HG02840 (cell line): Measurements from ENCODE around the gene COX14.

Experiments
- ATAC-seq: cut with Tn5 transposase; IDR thresholded peaks from one replicate; pipeline ENCODE4 v1.9.1; 2021; ENCODE audit warnings: mild to moderate bottlenecking, moderate library complexity, moderate number of reproducible peaks; ENCODE audit not compliant: unreplicated experiment, low FRiP score

COX14 gene

DNA sequence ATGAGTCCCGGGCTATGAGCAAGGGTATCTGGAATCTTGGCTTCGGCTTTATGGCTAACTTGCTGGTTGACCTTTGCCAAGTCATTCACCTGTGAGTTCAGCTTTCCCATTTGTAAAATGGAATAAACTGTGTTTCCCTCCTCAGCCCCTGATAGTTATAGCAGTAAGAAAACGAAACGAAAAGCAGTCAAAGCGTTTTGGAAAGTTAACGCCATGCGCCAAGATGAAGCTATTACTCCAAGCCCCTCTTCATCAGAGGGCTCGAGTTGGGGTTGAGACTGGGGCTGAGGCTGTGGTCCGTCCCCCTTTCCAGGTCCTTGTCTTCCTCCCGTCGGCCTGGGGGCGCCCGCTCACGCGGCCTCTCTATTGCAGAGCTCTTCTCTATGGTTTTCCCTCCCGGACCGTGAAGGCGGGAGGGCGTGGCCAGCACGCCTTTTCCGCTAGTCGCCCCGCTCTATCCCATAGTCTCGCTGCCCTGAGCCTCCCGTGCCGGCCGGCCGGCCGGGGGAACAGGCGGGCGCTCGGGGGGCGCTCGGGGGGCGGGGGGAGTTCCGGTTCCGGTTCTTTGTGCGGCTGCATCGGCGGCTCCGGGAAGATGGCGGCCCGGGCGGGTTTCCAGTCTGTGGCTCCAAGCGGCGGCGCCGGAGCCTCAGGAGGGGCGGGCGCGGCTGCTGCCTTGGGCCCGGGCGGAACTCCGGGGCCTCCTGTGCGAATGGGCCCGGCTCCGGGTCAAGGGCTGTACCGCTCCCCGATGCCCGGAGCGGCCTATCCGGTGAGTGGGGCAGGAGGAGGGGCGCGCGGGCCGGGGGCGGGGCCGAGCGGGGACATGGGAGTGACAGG is 27.0 kb upstream of the COX14 start, which contains the start of gene SMARCD1:
Gene SMARCD1, plus strand, starts transcription at position 568 of the 840 bp plus-strand sequence. Its CDS starts 28 bp downstream, at position 596.
- ATAC-seq, result peak; percentile 79

DNA sequence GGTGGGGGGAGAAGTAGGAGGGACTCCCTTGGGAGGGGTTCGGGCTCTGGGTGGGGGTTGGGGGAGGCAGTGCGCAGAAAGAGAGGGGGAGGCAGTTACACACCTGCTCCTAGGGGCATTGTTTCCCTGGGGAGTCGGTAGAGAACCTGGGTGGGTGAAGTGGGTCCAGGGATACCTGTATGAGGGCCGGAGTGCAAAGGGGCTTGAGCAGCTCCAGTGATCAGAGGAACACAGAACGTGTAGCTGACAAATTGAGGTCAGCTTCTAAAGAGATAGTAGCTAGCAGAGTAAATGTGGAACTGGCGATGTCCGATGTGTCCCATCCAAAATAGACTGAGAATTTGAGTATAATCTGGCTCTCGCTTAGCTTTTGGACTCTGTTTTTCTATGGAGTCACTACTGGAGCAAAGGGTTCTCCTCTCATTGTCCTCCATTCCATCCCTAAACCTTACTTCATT is 26.4 kb upstream of the COX14 start:
- no peak for ATAC-seq

DNA sequence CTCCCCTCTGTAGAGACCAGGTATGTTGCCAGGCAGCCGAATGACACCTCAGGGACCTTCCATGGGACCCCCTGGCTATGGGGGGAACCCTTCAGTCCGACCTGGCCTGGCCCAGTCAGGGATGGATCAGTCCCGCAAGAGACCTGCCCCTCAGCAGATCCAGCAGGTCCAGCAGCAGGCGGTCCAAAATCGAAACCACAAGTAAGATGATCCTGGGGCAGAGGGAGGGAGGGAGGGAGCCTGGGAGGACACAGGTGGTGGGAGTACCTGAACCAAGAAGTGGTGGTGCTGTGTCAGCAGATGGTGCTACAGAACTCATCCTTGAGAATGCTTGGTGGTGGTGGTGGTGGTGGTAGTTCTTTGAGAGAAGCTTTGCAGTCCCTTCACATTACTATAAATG is 25.9 kb upstream of the COX14 start:
- no peak for ATAC-seq

DNA sequence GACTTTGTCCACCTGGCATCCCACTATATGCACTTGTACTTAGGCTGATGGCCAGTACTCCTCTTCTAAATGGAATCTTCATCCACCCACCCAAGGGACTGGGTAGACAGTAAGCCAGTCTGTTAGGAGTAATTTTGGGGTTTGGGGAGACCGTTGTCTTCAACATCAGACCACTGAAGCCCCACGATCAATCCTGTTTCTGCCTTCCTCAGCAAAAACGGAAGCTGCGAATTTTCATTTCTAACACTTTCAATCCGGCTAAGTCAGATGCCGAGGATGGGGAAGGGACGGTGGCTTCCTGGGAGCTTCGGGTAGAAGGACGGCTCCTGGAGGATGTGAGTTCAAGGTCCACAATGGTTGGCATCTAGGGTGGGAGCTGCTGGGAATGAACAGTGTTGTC is 24.9 kb upstream of the COX14 start:
- no peak for ATAC-seq

DNA sequence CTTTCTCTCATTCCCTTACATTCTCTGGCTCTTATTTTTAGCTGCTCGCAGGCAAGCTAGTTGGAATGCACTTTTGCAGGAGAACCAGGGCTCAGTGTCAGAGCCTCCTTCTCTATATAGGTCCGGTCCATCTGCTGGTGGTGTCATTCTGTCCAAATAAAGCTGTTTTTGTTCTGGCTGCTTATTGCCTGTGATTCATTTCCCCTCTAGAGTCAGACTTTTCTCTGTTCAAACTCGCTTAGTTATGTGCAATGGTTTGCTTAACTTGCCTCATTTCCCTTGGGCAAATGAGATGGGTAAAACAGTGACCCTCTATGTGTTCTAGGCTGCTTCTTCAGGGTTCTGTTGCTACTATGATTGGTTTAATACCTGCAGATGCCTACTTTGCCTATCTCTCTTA is 24.0 kb upstream of the COX14 start:
- ATAC-seq, result no peak

DNA sequence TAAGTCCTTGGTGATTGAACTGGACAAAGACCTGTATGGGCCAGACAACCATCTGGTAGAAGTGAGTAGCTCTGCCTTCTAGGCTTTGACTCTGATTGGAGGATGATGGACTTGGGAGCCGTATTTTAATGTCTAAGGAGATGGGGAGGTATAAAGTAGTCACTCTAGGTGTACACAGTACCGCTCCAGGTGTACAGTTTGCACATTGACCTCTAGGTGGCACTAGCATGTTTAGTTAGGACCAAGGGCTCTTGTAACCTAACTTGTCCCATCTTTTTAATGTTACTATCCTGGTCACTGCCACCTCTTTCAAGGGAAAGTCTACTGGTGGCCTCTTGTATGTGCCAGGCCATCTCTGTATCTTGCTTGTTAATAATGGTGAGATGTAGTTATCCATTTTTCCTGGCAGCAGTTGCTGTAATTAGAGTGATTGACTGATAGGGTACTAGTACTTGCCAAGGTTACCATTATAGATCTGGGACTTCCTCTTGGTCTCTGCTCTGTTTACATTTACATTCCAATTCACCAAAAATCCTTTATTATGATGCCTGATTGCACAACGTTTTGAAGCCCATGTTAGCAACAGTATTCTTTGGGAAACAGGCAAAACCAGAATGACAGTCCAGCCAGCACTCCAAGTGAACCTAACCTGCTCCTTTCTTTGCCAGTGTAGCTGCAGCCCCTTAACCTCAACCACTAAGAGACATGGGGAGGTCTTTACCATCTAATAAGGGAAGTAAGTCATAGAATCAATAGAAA is 23.3 kb upstream of the COX14 start:
- ATAC-seq, result no peak

DNA sequence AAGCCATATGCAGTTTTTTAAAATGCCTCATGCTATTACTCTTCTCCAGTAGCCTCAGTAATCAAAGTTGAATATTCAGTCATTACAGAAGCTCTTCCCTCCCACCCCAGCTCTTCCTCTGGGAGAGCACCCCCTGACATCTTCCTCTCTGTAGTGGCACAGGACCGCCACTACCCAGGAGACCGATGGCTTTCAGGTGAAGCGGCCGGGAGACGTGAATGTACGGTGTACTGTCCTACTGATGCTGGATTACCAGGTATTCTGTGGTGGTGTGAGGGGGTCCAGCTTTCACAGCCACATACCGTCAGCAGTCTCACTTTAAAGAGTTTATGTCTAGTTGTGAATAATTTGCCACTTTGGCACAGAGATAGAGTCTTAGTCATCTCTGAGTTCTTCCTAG is 22.3 kb upstream of the COX14 start:
- no peak for ATAC-seq

DNA sequence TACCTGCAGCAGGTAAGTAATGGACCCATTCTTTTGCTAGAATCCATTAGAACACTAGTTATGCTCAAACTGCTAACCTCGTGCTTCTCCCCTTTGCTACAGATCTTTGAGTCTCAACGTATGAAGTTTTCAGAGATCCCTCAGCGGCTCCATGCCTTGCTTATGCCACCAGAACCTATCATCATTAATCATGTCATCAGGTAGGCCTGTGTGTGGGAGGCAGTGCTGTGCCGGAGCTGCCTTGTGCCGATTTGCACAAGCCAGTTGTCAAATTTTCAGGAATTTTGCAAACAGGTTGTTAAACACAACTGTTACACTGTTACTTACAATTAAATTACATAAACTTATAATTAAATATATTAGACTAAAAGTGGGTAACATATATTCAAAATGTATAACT is 21.6 kb upstream of the COX14 start:
- no peak for ATAC-seq

DNA sequence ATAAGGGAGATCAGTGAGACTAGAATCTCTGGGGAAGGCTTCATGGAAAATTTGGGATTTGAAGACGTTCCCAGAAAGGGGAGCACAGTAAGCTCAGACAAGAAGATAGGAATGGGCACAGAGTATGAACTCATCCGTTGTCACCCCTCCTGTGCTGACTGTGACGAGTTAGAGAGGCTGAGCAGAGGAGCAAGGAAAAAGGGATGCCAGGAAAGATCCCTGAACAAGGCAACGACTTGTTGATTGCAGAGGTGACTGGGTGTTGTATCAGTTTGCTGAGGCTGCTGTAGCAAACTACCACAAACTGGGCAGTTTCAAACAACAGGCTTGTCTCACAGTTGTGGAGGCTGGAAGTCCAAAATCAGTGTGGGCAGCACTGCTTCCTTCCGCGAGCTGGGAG is 14.1 kb upstream of the COX14 start:
- ATAC-seq, result no peak

DNA sequence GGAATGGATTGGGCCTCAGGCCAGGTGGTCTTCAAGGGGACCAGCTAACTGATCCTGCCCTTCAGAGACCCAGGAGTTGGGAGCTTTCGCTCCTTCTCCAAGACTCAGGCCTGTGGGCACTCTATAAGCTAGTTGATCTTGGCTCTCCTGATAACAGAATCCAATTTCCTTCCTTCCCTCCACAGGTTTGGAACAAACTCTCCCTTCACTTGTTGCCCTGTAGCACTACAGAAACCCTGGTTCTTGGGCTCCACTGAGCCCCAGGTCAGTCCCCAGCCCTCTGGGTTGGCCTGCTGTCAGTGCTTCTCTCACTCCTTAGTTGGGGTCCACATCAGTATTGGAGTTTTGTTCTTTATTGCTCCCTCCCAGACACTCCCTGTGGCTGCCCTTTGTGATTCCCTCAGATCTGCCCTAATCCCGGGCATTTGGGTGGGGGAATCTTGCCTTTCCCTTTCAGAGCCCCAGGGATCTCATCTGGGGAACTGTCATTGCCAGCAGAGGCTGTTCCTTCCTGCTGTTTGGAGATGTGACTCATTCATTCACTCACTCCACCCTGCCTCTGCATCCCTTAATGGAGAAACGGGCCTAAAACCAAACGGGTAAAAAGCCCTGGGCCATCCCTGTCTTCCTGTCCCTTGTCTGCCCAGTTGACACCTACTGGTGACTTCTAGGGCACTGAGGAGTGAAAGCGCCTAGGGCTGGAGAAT is 12.6 kb upstream of the COX14 start:
- no peak for ATAC-seq

DNA sequence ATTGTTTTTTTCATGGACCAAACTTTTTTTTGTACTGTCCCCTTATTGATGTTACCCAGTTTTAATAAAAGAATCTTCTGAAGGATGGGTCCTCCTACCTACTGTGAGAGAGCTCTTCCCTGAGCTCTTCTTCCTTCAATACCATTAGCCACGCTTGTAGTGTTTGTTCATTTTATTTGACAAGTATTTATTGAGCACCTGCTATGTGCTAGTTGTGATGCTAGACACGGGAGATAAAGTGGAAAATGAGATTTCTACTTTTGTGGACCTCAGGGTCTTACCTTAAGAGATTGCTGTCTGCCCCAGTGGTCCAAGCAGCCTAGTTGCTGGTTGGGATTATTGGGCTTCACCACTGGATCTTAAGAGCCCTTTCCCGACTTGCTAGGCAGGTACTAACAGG is 11.5 kb upstream of the COX14 start:
- ATAC-seq, result no peak

DNA sequence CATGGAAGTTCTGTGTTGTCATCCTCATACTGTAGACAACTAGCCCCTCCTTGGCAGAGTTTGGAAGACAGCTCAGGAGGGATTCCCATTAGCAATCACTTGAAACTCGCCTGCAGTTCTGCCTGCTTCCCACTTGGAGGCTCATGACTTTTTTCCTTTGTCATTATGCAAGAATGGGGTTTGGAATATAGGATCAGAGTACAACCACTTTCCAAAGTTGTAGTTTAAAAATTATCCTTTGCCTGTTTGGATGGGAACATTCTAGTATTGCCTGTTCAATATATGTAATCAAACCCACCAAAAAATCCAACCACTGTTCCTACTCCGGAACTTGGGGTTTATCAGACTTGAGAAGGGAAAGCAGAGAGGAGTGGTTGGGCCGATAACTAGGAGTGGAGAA is 10.4 kb upstream of the COX14 start:
- ATAC-seq, result no peak

DNA sequence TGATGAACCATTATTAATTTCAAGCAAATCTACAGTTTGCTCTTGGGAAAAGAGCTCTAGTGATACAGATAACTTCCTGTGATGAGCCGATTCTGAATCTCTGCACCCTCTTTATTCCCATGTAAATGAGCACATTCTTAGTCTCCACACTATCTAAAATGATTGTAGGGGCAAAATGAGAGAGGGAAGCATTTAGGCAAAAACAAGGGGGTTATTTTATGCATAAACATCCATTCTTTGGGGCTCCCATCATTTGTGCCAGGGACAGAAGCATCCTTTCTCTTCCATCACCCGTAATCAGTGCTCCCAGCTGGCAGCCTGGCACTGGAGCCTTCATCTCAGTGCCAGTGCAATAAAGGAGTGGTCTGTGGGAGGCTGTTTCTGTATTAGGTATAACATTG is 9.9 kb upstream of the COX14 start:
- no peak for ATAC-seq

DNA sequence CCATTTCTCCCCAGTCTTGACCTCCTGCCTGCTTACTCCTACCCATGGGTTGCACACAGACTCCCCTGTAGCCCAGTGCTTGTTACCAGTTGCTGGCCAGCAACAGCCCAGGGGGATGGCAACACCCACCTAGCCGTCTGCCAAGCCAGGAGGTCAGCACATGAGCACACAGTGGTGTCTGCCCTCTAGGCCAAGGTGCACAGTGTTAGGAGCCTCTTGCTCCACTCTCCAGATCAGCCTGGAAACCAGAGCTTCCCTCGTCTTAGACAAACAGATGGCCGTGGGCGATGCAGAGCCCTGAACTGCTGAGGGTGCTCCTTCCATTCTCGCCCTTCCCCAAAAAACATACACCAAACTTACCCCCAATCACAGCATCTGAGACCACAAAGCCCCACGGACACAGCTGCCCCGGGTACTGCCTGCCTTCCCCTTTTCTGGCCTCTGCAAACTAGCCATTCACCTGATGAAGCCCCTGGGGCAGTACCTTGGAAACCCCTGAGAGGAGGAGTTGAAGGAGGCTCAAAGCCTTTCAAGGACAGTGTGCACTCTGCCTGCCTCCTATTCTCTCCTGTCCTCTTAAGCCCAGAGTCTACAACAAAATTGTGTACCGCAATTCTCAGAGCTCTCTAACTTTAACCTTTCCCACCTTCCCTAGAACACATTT is 9.3 kb upstream of the COX14 start:
- ATAC-seq, result no peak

DNA sequence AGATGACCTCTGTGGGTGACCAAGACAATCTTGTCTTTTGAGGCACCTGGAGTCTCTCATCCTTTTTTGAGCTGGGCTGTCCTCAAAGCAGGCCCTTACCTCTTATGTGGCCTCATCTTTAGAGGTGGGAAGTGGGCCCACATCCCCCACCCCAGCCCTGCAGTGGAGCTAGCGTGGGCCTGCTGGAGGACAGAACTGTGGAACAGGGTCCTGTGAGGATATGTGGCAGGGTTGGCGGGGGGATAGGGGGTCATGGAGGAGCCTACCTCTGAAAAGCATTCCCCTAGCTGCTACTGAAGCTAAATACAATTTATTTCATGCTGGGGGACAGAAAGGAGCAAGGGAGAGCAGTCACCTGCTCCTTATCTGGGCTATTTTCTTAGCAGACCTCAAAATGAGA is 8.7 kb upstream of the COX14 start:
- no peak for ATAC-seq

DNA sequence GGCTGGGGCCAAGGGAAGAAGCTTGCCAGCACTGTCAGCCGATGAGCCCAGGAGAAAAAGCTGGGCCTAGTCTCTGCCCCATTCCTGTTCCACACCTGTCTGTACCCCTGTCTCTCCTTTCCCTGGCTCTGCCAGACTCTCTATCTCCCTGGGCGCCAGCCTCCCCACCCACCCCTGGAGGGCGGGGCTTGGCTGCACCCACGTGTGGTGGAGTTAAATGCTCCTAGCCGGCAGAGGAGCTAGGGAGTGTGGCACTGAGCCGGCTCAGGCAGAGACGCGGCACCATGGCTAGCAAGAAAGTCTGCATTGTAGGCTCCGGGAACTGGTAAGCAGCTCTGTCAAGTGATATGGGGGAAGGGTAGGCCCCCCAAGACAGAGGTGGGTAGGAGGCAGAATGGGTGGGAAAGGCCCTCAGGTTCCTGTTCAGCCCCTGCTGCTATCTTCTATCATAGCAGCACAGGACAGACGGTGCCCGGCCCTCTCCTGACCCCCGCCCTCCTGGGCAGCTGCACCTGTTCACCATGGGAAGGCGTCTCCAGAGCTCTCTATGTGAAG is 8.2 kb upstream of the COX14 start, which contains the start of gene GPD1:
Gene GPD1, plus strand, starts transcription at position 242 of the 555 bp plus-strand sequence. Its CDS starts 43 bp downstream, at position 285.
- no peak for ATAC-seq

DNA sequence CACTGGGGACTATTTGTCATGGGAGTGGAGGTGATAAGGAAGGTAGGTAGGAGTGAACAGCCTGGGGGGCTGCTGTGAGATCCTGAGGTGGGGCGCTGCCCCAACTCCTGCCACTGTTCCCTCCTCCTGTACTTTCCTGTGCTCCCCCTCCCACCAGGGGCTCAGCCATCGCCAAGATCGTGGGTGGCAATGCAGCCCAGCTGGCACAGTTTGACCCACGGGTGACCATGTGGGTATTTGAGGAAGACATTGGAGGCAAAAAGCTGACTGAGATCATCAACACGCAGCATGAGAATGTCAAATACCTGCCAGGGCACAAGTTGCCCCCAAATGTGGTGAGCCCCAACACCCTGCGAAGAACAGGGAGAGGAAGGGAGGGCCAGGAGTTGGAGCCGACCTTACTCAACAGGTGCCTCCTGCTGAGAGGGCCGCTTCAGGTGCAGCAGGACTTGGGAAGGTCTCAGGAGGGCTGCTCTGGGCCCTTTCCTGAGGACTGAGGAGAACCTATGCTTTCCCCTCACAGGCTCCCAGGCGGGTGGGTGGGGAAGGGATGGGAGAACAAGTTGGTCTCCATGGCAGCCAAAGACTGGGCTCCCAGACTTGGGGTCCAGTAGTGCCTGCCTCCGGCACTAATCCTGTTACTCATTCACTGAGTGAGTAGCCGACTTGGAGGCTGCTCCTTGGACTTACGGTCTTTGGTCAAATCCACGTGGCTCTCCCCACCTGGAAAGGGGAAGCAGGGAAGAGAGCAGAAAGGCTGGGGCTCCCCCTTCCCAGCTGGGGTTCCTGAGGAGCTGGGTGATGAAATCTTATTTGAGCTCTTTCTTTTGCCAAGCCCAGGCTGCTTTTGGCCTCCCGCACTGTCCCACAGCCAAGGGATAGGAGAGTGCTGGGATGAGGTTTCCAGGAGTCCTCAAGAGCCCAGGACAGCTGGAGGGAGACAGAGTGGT is 7.3 kb upstream of the COX14 start:
- ATAC-seq, result no peak

DNA sequence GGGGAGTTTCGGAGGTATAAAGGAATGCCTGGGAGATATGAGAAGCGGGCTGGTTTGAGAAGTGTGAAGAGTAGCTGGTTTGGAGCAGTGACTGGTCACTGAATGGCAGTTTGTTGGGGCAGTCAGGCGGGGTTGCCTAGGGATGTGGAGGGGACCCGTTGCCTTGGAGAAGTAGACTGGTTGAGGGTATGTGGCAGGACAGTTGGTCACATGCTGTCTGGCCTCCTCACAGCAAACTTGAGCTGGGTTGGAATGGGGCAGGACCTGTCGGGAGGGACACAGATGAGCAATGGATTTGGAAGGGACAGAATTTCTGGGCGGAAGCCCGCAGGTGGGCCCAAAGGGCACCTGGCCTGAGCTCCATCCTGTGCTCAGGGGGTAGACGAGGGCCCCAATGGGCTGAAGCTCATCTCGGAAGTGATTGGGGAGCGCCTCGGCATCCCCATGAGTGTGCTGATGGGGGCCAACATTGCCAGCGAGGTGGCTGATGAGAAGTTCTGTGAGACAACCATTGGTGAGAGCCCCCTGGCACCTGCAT is 6.1 kb upstream of the COX14 start:
- ATAC-seq, result no peak

DNA sequence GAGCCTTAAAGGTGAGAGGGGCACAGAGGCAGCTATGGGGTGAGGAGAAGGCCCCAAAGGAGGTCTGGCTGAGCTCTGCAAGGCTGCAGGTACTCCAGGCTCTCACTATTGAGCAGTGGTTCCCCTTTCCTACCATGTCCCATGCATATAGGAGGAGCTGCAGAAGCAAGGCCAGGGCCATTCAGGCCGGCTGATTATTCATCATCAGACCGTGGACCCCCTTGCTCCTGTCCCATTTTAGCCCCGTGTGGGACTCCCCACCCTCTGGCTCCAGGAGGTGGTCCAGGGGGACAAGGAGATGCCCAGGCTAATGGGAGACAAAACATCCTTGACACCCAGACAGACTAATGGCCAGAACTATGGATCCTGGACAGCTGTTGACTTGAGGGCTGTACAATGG is 5.1 kb upstream of the COX14 start:
- no peak for ATAC-seq
